GM23338 (cell line): ENCODE results near the gene MTIF2. TPM values are rescaled to one million over a fixed set of nuclear protein-coding genes. Genes with fewer than 3 reads are reported as not detected.
"Not testable (repeated sequence)": the region's sequence is repeated elsewhere in the genome, so short reads cannot be mapped to it uniquely, and the experiment has no call there.

ENCODE experiments used
- ATAC-seq: fragments of 200-7000 bp; cut with Tn5 transposase; 3 replicates; pipeline ENCODE4 v1.9.1; 2020
- DNase-seq: peaks from one replicate; pipeline ENCODE4 v3.0.0-alpha.2; 2015; ENCODE audit warnings: low spot score
- H2AFZ ChIP-seq: fragments of 200-600 bp; sonication (generic); 2 replicates; pipeline ENCODE4 v1.8.0; 2016; ENCODE audit warnings: antibody characterized with exemption, mild to moderate bottlenecking, moderate library complexity
- H3F3A ChIP-seq: fragments of 200-600 bp; sonication (generic); replicated peaks from 2 replicates; pipeline ENCODE4 v1.8.0; 2017; ENCODE audit warnings: antibody characterized with exemption, mixed run types, low read depth
- H3K27ac ChIP-seq: fragments of 200-600 bp; sonication (generic); 2 replicates; pipeline ENCODE4 v1.6.1; 2016; ENCODE audit warnings: low read depth
- H3K27me3 ChIP-seq: fragments of 200-600 bp; sonication (generic); 2 replicates; pipeline ENCODE4 v1.8.0; 2016; ENCODE audit warnings: mild to moderate bottlenecking, mixed run types, moderate library complexity; ENCODE audit not compliant: insufficient read depth
- H3K36me3 ChIP-seq: fragments of 200-600 bp; sonication (generic); 2 replicates; pipeline ENCODE4 v1.8.0; 2016; ENCODE audit warnings: mild to moderate bottlenecking; ENCODE audit not compliant: insufficient read depth
- H3K4me1 ChIP-seq: fragments of 200-600 bp; sonication (generic); 2 replicates; pipeline ENCODE4 v1.8.0; 2016; ENCODE audit warnings: mild to moderate bottlenecking, moderate library complexity; ENCODE audit not compliant: insufficient read depth
- H3K4me2 ChIP-seq: fragments of 200-600 bp; sonication (generic); 2 replicates; pipeline ENCODE4 v1.7.1; 2017; ENCODE audit warnings: mixed run types
- H3K4me3 ChIP-seq: fragments of 200-600 bp; sonication (generic); 2 replicates; pipeline ENCODE4 v1.6.1; 2016; ENCODE audit warnings: mixed run types
- H3K79me2 ChIP-seq: fragments of 200-600 bp; sonication (generic); replicated peaks from 2 replicates; pipeline ENCODE4 v1.8.0; 2017; ENCODE audit warnings: mild to moderate bottlenecking; ENCODE audit not compliant: insufficient read depth
- H3K9me2 ChIP-seq: fragments of 200-600 bp; sonication (generic); 2 replicates; pipeline ENCODE4 v1.8.0; 2017; ENCODE audit not compliant: insufficient read depth
- H4K20me1 ChIP-seq: fragments of 200-600 bp; sonication (generic); replicated peaks from 2 replicates; pipeline ENCODE4 v1.8.0; 2017; ENCODE audit warnings: mild to moderate bottlenecking; ENCODE audit not compliant: insufficient read depth
- H3K27ac Mint-ChIP-seq: 2 replicates; pipeline ENCODE4 v1.8.0; 2020; ENCODE audit warnings: inconsistent platforms, mild to moderate bottlenecking, moderate library complexity, mixed read lengths
- H3K27me3 Mint-ChIP-seq: 3 replicates; pipeline ENCODE4 v1.8.0; 2022; ENCODE audit warnings: low read depth, mild to moderate bottlenecking, moderate library complexity, mixed read lengths, inconsistent platforms; ENCODE audit not compliant: insufficient read depth, poor library complexity
- H3K36me3 Mint-ChIP-seq: 3 replicates; pipeline ENCODE4 v1.8.0; 2021; ENCODE audit warnings: low read depth, mild to moderate bottlenecking, inconsistent platforms, moderate library complexity, mixed read lengths
- H3K4me1 Mint-ChIP-seq: 3 replicates; pipeline ENCODE4 v1.8.0; 2020; ENCODE audit warnings: mild to moderate bottlenecking, inconsistent platforms, mixed read lengths
- H3K4me3 Mint-ChIP-seq: 3 replicates; pipeline ENCODE4 v1.8.0; 2021; ENCODE audit warnings: moderate library complexity, mild to moderate bottlenecking, inconsistent platforms, mixed read lengths
- H3K9me3 Mint-ChIP-seq: 3 replicates; pipeline ENCODE4 v1.8.0; 2020; ENCODE audit warnings: moderate library complexity, mild to moderate bottlenecking, inconsistent platforms, mixed read lengths
- CREB1 ChIP-seq: fragments of 250-450 bp; sonication (Bioruptor Pico); IDR thresholded peaks from 2 replicates; pipeline ENCODE4 v1.5.0; 2020; ENCODE audit warnings: low read depth, mild to moderate bottlenecking, moderate library complexity
- EZH2 ChIP-seq: fragments of 200-600 bp; sonication (generic); IDR thresholded peaks from one replicate; pipeline ENCODE4 v1.8.0; 2017; ENCODE audit warnings: antibody characterized with exemption, mild to moderate bottlenecking, low read depth; ENCODE audit not compliant: unreplicated experiment
- EZH2phosphoT487 ChIP-seq: fragments of 200-600 bp; sonication (generic); IDR thresholded peaks from one replicate; pipeline ENCODE4 v1.8.1; 2018; ENCODE audit warnings: antibody characterized with exemption; ENCODE audit not compliant: unreplicated experiment
- NANOG ChIP-seq: IDR thresholded peaks from 2 replicates; pipeline ENCODE4 v1.6.1; 2016; ENCODE audit warnings: antibody characterized with exemption, borderline replicate concordance
- POLR2AphosphoS5 ChIP-seq: IDR thresholded peaks from 2 replicates; pipeline ENCODE4 v1.6.1; 2016; ENCODE audit warnings: antibody characterized with exemption, low read depth
- ZNF114 ChIP-seq: fragments of 250-450 bp; sonication (Bioruptor Pico); IDR thresholded peaks from 2 replicates; pipeline ENCODE4 v1.5.0; 2020; ENCODE audit warnings: mild to moderate bottlenecking, moderate library complexity
- ZNF331 ChIP-seq: fragments of 250-450 bp; sonication (Bioruptor Pico); IDR thresholded peaks from 2 replicates; pipeline ENCODE4 v1.5.0; 2020; ENCODE audit warnings: low read depth, mild to moderate bottlenecking, moderate library complexity
- polyA plus RNA-seq: library from polyadenylated mRNA; unstranded; fragments of >200 nt; fragmentation: Nextera tagmentation; extraction: Ambion mirVana; gene quantifications from 2 replicates; pipeline ENCODE4 v1.2.1, GENCODE V29; 2016
- total RNA-seq: library from RNA; depleted of rRNA; stranded (reverse); fragments of >200 nt; shearing (Covaris generic); gene quantifications from 2 replicates; pipeline ENCODE4 v1.2.3, GENCODE V29; 2014
- TF ChIP-seq, protein P1 (sequence below): fragments of 250-450 bp; sonication (Bioruptor Pico); IDR thresholded peaks from 2 replicates; pipeline ENCODE4 v1.5.0; 2020; ENCODE audit warnings: mild to moderate bottlenecking, moderate library complexity
- TF ChIP-seq, protein P2 (sequence below): IDR thresholded peaks from 2 replicates; pipeline ENCODE4 v1.6.1; 2016; ENCODE audit warnings: antibody characterized with exemption

Gene MTIF2
- total and polyA plus RNA-seq, 2 experiments from 2014 or later, result 32.5 to 38.9 TPM

DNA sequence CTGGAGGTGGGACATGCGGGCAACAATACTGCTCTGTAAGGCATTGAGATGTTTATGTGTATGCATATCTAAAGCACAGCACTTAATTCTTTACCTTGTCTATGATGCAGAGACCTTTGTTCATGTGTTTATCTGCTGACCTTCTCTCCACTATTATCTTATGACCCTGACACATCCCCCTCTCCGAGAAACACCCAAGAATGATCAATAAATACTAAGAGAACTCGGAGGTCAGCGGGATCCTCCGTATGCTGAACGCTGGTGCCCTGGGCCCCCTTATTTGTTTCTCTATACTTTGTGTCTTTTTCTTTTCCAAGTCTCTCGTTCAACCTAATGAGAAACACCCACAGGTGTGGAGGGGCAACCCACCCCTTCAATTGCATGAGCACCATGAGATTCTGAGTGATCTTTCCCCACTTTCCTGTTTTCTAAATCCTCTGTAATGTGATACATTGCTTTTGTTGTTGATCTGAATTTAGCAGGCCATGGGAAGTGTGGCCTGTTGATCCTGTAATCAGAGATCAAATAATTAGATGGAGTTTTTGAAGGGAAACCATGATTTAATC is 10.9 kb upstream of the MTIF2 start:
- Histone ChIP-seq H3K4me1 (peaks cover 33% of the 10 kb centered on the region), H3F3A (peaks cover 23% of the 10 kb centered on the region), H3K4me2 (peak overlapping the region; percentile 60), H3K27ac (peak overlapping the region; percentile 99), H3K4me3 (peak overlapping the region; percentile 36)
- H3K27ac Mint-ChIP-seq, result peak overlapping the region; percentile 96
- not testable (repeated sequence) for H3K79me2 ChIP-seq, H2AFZ ChIP-seq, H3K36me3 ChIP-seq, H3K36me3 Mint-ChIP-seq, H3K9me3 Mint-ChIP-seq, H4K20me1 ChIP-seq, H3K9me2 ChIP-seq, H3K27me3 ChIP-seq
- DNase-seq (peak; percentile 37), ATAC-seq (peak; percentile 10)
- peak overlapping the region; percentile 59 for H3K4me3 Mint-ChIP-seq
- TF ChIP-seq POLR2AphosphoS5 (peak; percentile 9; the same call in 1 of the 2 replicates), NANOG (peak; percentile 3; the same call in 1 of the 2 replicates)
- peaks cover 30% of the 10 kb centered on the region for H3K4me1 Mint-ChIP-seq
- peaks cover 16% of the 10 kb centered on the region for H3K27me3 Mint-ChIP-seq

DNA sequence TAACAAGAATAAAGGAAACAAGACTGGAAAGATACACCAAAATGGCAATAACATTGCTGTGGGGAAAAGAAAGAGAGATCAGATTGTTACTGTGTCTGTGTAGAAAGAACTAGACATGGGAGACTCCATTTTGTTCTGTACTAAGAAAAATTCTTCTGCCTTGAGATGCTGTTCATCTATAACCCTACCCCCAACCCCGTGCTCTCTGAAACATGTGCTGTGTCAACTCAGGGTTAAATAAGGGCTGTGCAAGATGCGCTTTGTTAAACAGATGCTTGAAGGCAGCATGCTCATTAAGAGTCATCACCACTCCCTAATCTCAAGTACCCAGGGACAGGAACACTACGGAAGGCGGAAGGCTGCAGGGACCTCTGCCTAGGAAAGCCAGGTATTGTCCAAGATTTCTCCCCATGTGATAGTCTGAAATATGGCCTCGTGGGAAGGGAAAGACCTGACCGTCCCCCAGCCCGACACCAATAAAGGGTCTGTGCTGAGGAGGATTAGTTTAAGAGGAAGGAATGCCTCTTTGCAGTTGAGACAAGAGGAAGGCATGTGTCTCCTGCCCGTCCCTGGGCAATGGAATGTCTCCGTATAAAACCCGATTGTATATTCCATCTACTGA is 10.3 kb upstream of the MTIF2 start:
- Histone ChIP-seq H3K4me3 (peak overlapping the region; percentile 36), H3K27ac (peak overlapping the region; percentile 99), H3K4me1 (peaks cover 33% of the 10 kb centered on the region), H3K4me2 (peak overlapping the region; percentile 61), H3F3A (peaks cover 21% of the 10 kb centered on the region)
- peaks cover 16% of the 10 kb centered on the region for H3K27me3 Mint-ChIP-seq
- H4K20me1 ChIP-seq, H3K9me2 ChIP-seq, H3K36me3 Mint-ChIP-seq, H3K27me3 ChIP-seq, H3K79me2 ChIP-seq, H3K36me3 ChIP-seq, ATAC-seq, H3K9me3 Mint-ChIP-seq, H2AFZ ChIP-seq: not testable (repeated sequence)
- TF ChIP-seq NANOG (peak; percentile 11; the same call in 1 of the 2 replicates), POLR2AphosphoS5 (peak; percentile 50)
- peak; percentile 63 for DNase-seq
- peak overlapping the region; percentile 96 for H3K27ac Mint-ChIP-seq
- H3K4me3 Mint-ChIP-seq, result peak overlapping the region; percentile 59
- H3K4me1 Mint-ChIP-seq, result peaks cover 30% of the 10 kb centered on the region

DNA sequence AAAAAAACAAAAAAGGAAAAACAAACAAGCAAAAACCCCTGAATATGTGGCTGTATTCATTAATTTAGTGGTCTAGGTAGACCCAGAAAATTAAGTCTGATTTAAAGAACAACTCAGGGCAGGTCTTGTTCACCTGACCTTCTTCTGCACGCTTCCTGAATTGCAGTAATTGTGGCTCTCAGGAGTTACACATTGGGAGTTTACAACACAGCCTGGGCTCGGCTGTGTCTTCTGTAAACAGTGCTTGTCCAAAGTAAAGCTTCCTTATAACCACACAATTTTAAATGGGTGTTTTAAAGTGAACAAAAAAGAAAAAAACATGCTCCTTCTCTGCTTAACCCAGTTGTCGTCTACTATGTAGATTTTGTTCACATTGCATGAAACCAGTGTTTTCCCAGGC is 8.3 kb upstream of the MTIF2 start:
- no peaks in the 10 kb centered on the region; the same call in 2 of the 3 replicates for H3K9me3 Mint-ChIP-seq
- Histone ChIP-seq H3K27me3 (no peaks in the 10 kb centered on the region), H4K20me1 (no peaks in the 10 kb centered on the region), H3K4me1 (peaks cover 27% of the 10 kb centered on the region), H3K36me3 (no peaks in the 10 kb centered on the region), H3K27ac (peak overlapping the region; percentile 99; the same call in 1 of the 2 replicates), H2AFZ (no peak overlapping the region; the same call in 1 of the 2 replicates), H3K79me2 (no peaks in the 10 kb centered on the region), H3K4me2 (no peak overlapping the region), H3K4me3 (no peak overlapping the region), H3F3A (peaks cover 15% of the 10 kb centered on the region), H3K9me2 (no peaks in the 10 kb centered on the region)
- no peaks in the 10 kb centered on the region for H3K36me3 Mint-ChIP-seq
- ATAC-seq (no peak), DNase-seq (no peak)
- no peak overlapping the region for H3K27ac Mint-ChIP-seq
- H3K4me1 Mint-ChIP-seq, result peaks cover 27% of the 10 kb centered on the region
- peaks cover 12% of the 10 kb centered on the region for H3K27me3 Mint-ChIP-seq
- H3K4me3 Mint-ChIP-seq, result no peak overlapping the region
- TF ChIP-seq ZNF114, result no peak
- TF ChIP-seq ZNF331 (CRISPR knock-in tag), result no peak
- no peak for TF ChIP-seq EZH2
- TF ChIP-seq CREB1, result no peak
- TF ChIP-seq NANOG, result no peak
- TF ChIP-seq, protein P1, sequence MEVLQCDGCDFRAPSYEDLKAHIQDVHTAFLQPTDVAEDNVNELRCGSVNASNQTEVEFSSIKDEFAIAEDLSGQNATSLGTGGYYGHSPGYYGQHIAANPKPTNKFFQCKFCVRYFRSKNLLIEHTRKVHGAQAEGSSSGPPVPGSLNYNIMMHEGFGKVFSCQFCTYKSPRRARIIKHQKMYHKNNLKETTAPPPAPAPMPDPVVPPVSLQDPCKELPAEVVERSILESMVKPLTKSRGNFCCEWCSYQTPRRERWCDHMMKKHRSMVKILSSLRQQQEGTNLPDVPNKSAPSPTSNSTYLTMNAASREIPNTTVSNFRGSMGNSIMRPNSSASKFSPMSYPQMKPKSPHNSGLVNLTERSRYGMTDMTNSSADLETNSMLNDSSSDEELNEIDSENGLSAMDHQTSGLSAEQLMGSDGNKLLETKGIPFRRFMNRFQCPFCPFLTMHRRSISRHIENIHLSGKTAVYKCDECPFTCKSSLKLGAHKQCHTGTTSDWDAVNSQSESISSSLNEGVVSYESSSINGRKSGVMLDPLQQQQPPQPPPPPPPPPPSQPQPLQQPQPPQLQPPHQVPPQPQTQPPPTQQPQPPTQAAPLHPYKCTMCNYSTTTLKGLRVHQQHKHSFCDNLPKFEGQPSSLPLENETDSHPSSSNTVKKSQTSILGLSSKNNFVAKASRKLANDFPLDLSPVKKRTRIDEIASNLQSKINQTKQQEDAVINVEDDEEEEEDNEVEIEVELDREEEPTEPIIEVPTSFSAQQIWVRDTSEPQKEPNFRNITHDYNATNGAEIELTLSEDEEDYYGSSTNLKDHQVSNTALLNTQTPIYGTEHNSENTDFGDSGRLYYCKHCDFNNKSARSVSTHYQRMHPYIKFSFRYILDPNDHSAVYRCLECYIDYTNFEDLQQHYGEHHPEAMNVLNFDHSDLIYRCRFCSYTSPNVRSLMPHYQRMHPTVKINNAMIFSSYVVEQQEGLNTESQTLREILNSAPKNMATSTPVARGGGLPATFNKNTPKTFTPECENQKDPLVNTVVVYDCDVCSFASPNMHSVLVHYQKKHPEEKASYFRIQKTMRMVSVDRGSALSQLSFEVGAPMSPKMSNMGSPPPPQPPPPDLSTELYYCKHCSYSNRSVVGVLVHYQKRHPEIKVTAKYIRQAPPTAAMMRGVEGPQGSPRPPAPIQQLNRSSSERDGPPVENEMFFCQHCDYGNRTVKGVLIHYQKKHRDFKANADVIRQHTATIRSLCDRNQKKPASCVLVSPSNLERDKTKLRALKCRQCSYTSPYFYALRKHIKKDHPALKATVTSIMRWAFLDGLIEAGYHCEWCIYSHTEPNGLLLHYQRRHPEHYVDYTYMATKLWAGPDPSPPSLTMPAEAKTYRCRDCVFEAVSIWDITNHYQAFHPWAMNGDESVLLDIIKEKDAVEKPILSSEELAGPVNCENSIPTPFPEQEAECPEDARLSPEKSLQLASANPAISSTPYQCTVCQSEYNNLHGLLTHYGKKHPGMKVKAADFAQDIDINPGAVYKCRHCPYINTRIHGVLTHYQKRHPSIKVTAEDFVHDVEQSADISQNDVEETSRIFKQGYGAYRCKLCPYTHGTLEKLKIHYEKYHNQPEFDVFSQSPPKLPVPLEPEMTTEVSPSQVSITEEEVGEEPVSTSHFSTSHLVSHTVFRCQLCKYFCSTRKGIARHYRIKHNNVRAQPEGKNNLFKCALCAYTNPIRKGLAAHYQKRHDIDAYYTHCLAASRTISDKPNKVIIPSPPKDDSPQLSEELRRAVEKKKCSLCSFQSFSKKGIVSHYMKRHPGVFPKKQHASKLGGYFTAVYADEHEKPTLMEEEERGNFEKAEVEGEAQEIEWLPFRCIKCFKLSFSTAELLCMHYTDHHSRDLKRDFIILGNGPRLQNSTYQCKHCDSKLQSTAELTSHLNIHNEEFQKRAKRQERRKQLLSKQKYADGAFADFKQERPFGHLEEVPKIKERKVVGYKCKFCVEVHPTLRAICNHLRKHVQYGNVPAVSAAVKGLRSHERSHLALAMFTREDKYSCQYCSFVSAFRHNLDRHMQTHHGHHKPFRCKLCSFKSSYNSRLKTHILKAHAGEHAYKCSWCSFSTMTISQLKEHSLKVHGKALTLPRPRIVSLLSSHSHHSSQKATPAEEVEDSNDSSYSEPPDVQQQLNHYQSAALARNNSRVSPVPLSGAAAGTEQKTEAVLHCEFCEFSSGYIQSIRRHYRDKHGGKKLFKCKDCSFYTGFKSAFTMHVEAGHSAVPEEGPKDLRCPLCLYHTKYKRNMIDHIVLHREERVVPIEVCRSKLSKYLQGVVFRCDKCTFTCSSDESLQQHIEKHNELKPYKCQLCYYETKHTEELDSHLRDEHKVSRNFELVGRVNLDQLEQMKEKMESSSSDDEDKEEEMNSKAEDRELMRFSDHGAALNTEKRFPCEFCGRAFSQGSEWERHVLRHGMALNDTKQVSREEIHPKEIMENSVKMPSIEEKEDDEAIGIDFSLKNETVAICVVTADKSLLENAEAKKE, result no peak
- TF ChIP-seq, protein P2, sequence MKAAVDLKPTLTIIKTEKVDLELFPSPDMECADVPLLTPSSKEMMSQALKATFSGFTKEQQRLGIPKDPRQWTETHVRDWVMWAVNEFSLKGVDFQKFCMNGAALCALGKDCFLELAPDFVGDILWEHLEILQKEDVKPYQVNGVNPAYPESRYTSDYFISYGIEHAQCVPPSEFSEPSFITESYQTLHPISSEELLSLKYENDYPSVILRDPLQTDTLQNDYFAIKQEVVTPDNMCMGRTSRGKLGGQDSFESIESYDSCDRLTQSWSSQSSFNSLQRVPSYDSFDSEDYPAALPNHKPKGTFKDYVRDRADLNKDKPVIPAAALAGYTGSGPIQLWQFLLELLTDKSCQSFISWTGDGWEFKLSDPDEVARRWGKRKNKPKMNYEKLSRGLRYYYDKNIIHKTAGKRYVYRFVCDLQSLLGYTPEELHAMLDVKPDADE, result no peak
- no peak for TF ChIP-seq EZH2phosphoT487
- TF ChIP-seq POLR2AphosphoS5, result no peak
